NOMO-1 treated with DMSO at 0.1 percent for 48 hours (cell line): Measurements from ENCODE around the gene EMP3.
"Not testable (repeated sequence)": the region's sequence is repeated elsewhere in the genome, so short reads cannot be mapped to it uniquely, and the experiment has no call there.

ENCODE experiments used
- DNase-seq: peaks from one replicate; lab custom pipeline; 2025; ENCODE audit not compliant: unreplicated experiment; lab: John Stamatoyannopoulos, UW

The EMP3 gene

DNA sequence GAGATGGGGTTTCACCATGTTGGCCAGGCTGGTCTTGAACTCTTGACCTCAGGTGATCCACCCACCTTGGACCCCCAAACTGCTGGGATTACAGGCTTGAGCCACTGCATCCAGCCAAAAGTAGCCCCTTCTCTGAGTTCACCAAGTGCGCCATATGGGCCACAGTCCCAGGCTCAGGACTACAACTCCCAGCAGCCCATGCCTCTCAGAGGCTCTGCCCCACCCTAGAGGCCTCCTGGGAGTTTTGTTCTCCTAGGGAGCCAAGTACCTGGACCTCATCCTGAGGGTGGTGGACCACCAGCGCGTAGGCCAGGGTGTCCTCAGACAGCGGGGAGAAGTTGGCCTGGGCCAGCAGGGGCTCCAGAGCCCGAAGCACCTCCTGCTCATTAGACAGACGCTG is 19.5 kb downstream of the EMP3 start:
- no peak for DNase-seq

DNA sequence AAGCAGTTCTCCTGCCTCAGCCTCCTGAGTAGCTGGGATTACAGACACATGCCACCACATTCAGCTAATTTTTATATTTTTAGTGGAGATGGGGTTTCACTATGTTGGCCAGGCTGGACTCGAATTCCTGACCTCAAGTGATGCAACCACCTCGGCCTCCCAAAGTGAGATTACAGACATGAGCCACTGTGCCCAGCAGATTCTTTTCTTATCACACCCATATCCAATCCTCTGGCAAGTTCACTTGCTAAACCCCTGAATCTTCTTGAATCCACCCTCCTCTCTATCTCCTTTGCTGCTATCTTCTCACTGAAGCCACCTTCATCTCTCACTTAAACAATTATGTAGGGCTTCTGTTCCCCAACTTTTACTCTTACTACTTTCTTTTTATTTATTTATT is 20.8 kb downstream of the EMP3 start:
- DNase-seq: no peak

DNA sequence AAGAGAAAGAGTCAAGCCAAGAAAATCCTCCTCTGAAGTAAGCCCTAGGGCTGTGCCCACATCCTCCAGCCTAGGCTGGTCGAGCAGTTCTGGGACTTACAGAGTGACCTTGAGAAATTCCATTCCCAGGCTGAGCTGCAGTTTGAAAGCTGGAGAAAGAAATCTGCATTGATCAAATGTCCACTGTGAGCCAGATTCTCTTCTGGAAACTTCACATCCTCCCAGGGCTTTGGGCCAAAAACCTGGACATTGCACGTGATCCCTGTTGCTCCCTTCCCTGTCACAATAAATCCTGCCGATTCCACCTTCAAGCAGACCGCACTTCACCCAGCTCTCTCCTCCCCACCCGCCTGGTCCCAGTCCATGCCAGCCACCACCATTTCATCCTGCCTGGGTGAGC is 22.7 kb downstream of the EMP3 start:
- DNase-seq: no peak

DNA sequence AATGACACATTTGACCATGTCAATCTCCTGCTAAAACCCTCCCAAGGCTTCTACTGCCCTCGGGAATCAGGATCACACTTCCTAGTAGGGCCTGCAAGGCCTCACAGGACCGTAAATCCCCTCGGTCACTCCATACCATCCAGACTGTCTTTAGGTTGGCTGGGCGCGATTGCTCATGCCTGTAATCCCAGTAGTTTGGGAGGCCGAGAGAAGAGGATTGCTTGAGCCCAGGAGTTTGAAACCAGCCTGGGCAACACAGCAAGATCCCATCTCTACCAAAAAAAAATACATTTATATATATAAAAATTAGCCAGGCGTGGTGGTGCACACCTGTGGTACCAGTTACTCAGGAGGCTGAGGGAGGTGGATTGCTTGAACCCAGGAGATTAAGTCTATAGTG is 23.4 kb downstream of the EMP3 start:
- DNase-seq: no peak

DNA sequence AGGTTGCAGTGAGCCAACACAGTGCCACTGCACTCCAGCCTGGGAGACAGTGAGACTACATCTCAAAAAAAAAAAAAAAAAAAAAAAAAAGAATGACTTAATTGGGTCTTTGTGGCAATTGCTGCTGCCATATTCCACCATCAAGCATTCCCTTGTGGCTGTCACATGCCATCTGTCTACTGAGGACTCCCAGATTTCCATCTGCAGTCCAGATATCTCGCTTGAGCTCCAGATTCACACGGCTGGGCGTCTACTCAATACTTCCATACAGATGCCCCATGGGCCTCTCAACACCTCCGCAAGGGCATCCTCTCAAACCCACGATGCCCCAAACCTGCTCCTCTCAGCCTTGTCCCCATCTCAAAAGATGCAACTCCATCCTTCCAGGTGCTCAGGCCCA is 25.5 kb downstream of the EMP3 start:
- no peak for DNase-seq

DNA sequence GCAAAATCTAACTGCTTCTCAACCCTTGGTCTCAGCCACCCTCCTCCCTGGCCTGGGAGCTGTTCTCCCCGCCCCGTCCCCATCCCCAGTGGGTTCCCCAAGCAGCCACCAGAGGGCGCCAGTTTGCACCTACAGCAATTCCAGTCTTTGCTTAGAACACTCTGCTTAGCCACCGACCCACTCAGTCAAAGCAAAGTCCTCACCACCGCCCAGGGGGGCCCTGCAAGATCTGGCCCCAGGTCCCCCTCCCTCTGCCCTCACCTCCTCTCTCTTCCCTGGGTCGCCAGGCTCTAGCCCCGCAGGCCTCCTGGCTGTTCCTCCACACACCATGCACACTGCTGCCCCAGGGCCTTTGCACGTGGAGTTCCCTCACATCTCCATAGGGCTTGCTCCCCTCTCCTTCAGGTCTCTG is 26.0 kb downstream of the EMP3 start:
- DNase-seq: peak; percentile 33

DNA sequence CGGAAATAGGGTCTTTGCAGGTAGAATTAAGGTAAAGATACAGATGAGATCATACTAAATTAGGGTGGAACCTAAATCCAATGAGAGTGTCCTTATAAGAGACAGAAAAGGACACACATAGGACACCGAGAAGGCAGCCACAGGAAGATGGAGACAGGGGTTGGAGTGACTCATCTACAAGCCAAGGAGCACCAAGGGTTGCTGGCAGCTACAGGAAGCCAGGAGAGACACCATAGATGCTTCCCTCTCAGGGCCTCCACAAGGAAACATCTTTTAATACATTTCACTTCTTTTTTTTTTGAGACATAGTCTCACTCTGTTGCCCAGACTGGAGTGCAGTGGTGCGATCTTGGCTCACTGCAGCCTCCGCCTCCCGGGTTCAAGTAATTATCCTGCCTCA is 28.3 kb downstream of the EMP3 start:
- DNase-seq: no peak

DNA sequence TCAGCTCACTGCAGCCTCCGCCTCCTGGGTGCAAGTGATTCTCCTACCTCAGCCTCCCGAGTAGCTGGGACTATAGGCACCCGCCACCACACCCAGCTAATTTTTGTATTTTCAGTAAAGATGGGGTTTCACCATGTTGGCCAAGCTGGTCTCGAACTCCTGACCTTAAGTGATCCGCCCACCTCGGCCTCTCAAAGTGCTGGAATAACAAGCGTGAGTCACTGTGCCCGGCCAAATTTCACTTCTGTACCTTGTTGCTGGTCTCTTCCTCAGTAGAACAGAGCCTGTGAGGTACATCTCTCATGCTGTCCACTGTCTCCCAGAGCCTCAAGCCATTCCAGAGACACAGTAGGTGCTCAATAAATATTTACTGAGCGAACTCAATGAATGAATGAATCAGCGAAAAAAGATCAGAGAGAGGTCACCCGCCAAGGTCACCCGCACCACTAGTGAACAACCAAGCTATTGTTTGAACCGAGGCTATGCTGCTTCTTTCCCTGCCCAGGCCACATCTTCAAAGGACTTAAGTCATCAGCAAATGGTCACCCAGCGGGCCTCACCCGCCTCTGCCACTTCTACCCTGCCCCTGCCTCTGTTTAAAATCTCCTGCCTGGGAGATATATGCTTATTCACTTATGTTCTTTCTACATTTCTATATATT is 29.1 kb downstream of the EMP3 start:
- DNase-seq: no peak

DNA sequence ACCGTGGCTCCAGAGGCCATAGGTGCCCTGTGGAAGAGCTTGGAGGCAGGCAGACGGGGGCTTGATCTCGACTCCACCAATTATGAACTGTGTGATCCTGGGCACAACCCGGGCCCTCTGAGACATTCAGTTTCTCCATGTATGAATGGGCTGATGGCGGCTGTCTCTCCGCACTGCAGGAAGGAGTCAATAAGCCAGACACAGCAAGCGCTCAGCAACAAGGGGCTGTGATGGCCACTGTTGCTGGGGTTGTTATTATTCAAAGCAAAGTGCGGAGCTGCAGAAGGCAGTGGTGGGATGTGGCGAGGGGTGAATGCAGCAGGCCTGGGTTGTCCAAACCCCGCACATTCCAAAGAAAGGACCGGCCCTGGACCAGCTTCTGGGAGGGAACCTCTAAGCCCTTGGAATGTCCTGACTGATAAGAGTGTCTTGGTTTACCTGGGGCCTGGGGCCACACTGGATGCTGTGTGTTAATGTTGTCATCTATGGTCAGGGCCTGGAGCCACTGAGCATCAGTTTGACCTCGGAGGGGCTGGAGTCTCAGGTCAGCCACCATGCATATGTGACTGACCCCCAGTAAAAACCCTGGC is 30.1 kb downstream of the EMP3 start:
- DNase-seq: no peak

DNA sequence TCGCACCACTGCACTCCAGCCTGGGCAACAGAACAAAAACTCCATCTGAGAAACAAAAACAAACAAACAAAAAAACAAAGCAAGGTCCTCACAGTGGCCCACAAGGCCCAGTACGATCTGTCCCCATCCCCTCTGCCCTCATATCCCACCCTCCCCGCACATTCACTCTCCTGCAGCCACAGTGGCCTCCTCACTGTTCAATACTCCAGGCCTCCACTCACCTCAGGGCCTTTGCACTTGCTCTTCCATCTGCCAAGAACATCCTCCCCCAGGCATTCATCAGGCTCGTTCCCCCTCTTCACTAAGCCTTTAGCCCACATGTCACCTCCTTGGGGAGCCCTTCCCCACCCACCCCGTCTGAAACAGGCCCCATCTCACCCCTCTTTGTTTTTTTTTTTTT is 33.8 kb downstream of the EMP3 start:
- DNase-seq: no peak

DNA sequence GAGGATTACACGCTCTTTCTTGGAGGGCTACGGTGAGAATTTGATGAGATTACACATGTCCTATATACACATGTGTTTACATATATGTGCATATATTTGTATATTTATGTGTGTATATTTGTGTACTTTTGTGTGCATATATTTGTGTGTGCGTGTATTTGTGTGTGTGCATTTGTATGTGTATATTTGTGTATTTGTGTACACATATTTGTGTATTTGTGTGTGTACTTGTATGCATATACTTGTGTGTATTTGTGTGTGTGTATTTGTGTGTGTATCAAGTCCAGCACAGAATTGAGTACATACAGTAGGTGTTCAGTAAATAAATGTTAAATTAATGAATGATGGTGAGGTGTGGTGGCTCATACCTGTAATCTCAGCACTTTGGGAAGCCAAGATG is 36.6 kb downstream of the EMP3 start:
- DNase-seq: no peak

DNA sequence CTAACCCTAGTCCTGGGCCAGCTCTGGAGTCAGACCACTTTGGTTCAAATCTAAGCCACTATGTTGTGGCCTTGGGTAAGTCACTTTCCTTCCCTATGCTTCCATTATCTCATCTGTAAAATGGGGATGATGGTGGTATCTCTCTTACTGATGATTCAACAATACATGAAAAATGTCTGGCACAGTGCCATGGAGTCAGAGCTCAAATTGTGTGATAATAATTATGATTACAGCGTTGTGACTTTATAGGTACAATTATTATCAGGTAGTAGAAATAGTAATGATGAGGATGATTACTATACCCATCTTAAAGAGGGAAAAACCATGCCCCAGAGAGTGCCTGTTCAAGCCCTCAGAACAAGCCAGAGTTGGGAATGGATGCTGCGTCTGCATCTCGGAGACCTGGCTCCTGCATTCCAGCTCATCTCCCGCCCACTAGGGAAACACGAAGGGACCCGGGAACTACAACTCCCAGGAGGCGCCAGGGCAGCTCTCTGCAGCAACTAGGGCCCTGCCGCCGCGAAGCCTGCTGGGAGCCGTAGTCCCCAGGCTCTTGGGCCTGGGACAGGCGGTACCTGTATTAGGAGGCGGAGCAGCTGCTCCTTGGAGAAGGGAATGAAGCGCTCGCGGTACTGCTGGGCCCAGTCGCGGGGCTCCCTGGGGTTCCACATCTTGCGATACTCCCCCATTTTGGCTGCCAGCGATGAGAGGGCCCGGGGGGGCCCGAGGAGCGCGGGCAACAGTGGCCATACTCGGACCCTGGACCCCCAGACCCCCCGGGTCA is 37.6 kb downstream of the EMP3 start:
- peak; percentile 89 for DNase-seq

DNA sequence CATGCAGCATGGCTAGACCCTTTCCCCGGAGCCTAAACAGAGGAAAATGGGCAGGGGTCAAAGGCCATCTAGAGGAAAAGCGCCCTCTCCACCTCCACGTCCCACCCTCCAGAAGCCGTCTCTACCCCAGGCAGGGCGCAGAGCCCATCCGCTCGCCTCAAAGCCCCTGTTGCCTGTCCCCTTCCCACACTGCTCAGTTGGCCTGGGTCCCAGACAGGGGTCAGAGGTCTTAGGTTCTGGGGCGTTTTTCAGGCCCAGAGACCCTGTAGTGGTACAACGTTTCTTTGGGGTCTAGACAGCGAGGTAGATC is 38.1 kb downstream of the EMP3 start:
- no peak for DNase-seq

DNA sequence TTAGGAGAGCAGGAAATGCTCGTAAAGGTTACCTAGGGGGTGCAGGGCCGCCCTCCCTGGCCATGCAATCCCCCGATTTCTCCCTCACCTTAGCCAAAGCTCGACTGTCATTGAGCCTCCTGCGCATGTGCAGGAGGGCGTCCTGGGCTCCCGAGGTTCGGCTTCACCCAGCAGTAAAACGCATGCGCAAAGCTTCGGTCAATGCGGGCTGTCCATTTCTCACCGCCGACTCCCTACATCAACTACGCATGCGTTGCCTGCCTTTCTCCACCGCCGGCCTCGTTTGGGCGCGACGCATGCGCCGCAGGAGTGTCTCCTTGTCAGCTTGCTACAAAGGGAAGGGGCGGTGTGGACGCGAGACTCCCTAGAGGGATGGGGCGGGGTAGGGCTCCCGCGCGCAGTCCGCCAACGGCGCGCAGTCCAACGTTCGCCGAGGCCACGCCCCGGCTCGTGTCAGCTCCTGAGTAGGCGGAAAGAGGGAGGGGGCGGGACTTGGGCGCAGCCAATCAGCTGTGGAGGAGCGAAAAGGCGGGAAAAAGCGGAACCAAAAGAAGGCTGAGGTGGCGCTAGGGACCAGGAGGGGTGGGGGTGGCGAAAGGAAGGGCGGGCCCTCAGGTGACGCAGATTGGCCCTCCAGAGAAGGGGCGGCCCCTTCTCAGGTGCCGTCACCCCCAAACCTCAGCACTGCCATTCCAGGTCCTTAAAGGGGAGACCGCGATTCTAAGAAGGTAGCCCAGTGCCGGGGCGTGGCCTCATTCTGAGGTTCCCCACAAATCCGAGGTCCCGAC is 38.7 kb downstream of the EMP3 start, which contains the start of the genes SYNGR4 and TMEM143:
Gene SYNGR4 (plus strand): TSS at position 558 of the 788 bp plus-strand sequence. CDS start 1,476 bp downstream, outside the sequence.
Gene TMEM143 (minus strand): TSS at position 131 of the 788 bp plus-strand sequence. CDS start 20 bp downstream, at position 111.
- peak; percentile 100 for DNase-seq

DNA sequence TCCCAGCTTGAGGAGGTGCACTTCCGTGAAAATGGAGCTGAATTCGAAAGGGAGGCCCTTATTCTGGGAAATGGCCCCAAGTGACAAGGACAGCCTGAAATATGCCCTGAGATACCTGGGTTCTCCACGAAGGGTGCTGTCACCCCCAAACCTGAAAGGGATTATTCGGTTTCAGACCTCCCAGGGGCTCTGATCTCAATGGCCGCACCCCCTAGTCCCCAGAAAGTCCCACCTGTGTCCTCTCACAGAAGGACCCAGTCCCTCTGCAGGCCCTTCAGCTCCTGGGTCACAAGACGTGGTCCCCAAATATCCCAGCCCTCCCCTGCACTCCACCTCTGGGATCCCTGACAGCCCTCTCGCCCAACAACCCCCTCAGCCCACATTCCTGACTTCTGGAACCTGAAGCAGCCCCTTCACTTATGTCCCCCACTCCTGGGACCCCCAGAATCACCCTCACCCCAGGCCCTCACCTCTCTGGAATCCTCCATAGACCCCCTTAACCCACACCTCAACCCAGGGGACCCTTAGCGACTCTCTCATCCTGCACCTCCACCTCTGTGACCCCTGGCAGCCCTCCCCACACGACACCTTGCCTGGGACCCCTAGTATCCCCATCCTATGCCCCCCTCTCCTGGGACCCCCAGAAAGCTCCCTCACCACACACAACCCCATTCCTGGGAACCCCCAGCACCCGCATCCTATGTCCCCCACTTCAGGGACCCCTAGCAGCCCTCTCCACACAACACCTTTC is 39.4 kb downstream of the EMP3 start:
- no peak for DNase-seq

DNA sequence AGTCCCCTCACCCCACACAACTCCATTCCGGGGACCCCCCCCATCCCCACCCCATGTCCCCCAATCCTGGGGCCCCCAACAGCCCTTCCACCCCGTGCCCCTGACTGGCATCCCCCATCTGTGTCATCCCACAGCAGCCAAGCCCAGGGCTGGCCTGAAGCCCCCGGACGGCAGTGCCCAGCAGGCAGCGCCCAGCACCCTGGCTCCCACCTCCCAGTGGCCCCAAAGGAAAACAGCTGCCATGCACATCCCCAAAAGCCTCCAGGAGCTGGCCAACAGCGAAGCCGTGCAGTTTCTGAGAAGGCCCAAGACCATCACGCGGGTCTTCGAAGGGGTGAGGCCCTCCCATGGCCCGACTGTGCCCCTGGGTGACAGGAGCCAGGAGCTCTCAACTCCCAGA is 40.2 kb downstream of the EMP3 start:
- DNase-seq: no peak

DNA sequence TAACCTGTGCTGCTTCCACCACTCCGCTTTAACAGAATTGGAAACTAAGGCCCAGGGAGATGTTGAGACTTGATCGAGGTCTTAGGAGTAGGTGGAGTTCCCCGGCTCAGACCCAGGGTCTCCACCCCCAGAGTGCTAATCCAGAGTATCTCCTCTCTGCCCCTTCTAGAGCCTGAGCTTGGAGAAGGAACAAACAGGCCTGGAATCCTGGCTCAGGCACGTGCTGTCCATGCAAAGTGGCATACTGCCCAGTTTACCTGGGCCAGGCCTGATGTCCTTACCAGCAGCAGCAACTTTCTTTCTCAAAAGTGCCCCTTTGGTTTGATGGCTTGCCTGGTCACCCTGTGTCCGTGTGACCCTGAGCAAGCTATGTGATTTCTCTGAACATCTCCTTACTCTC is 42.5 kb downstream of the EMP3 start:
- DNase-seq: no peak

DNA sequence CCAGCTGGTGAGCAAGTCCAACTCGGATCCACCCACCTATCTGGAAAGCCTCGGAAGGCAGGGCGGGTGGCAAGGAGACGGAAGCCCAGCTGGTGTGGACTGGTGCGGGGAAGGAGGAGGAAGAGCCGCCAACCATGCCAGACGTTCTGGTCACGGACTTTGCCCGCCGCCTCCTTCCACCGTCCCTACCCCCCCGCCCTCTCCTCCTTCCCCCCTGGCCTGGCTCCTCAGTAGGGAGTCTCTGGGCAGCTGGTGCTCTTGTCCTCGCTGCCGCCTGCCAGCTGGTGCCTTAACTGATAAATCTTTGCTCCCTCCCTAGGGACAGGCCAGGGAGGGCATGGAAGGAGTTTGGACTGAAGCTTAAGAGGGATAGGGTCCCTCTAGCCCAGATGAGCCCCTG is 43.6 kb downstream of the EMP3 start:
- no peak for DNase-seq

DNA sequence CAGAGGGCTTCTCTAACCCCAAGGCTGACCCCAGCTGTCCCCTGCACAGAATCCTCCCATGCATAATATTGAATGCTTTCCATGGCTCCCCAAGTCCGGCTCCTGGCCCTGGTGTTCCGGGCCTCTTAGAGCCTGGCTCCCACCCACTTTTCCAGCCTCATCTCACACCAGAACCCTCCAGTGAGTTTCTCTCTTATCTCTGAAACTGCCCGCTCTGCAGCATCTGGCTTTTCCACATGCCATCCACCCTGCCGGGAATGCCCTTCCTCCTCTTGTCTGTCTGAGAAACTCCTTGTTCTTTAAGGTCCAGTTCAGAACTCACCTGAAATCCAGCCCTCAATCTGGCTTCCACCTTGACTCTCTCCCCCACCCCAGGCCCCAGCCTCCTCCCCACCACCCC is 45.6 kb downstream of the EMP3 start:
- DNase-seq: no peak

DNA sequence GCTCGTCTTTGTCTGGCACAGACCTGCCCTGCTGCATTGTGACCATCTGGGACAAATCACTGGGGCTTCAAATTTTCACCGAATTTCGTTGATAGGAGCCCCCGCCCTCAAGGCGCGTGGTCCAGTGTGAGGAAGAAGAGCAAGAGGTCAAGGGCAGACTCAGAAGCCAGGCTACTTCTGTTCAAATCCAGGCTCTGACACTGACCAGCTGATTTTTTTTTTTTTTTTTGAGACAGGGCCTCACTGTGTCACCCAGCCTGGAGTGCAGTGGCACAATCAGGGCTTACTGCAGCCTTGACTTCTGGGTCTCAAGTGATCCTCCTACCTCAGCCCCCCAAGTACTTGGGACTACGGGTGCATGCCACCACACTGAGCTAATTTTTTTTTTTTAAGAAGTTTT is 46.0 kb downstream of the EMP3 start:
- no peak for DNase-seq

DNA sequence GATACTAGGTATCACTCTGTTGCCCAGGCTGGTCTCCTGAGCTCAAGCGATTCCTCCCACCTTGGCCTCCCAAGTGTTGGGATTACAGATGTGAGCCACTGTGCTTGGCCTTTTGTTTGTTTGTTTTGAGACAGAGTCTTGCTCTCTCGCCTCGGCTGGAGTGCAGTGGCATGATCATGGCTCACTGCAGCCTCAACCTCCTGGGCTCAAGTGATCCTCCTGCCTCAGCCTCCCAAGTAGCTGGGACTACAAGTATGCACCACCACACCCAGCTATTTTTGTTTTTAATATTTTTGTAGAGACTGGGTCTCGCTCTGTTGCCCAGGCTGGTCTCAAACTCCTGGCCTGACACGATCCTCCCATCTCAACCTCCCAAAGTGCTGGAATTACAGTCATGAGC is 46.4 kb downstream of the EMP3 start:
- not testable (repeated sequence) for DNase-seq
